ENCODE measurements around the gene BPHL.
"Not testable (repeated sequence)": the region's sequence is repeated elsewhere in the genome, so short reads cannot be mapped to it uniquely, and the experiment has no call there.

Gene BPHL

GRCh38 chr6:3124667-3125066, 6.2 kb downstream of the BPHL start:
- DNase-seq = no peak

GRCh38 chr6:3125815-3126214, 7.3 kb downstream of the BPHL start:
- DNase-seq = no peak

GRCh38 chr6:3128356-3129108, 10.0 kb downstream of the BPHL start:
- no peak for DNase-seq

- no peak for DNase-seq
Observed at GRCh38 chr6:3131695-3132094, 13.2 kb downstream of the BPHL start.

- DNase-seq = no peak
Observed at GRCh38 chr6:3133515-3133914, 15.0 kb downstream of the BPHL start.

GRCh38 chr6:3135668-3136291, 17.3 kb downstream of the BPHL start:
- DNase-seq = no peak

- no peak for DNase-seq
Observed at GRCh38 chr6:3136292-3137011, 17.9 kb downstream of the BPHL start.

- no peak for DNase-seq
Observed at GRCh38 chr6:3137057-3137777, 18.7 kb downstream of the BPHL start.

- not testable (repeated sequence) for DNase-seq
Observed at GRCh38 chr6:3137873-3138272, 19.4 kb downstream of the BPHL start.

GRCh38 chr6:3138341-3138740, 19.8 kb downstream of the BPHL start:
- DNase-seq = no peak

GRCh38 chr6:3139090-3139903, 20.8 kb downstream of the BPHL start:
- no peak for DNase-seq

- DNase-seq = no peak
Observed at GRCh38 chr6:3140201-3140600, 21.7 kb downstream of the BPHL start.

- no peak for DNase-seq
Observed at GRCh38 chr6:3142536-3142935, 24.0 kb downstream of the BPHL start.

- no peak for DNase-seq
Observed at GRCh38 chr6:3143158-3143557, 24.6 kb downstream of the BPHL start.

- no peak for DNase-seq
Observed at GRCh38 chr6:3144571-3144970, 26.1 kb downstream of the BPHL start.

GRCh38 chr6:3147914-3148757, 29.6 kb downstream of the BPHL start:
- no peak for DNase-seq

GRCh38 chr6:3151691-3152090, 33.2 kb downstream of the BPHL start:
- DNase-seq = no peak

GRCh38 chr6:3152689-3153088, 34.2 kb downstream of the BPHL start:
- no peak for DNase-seq

GRCh38 chr6:3155416-3155815, 36.9 kb downstream of the BPHL start:
- DNase-seq = not testable (repeated sequence)

- DNase-seq = not testable (repeated sequence)
Observed at GRCh38 chr6:3156184-3157130, 37.9 kb downstream of the BPHL start.

Measured in DMS79 (cell line).